Measurements from ENCODE around the gene TBC1D25.

TBC1D25 gene

GRCh38 chrX:48492293-48492910, 47.1 kb upstream of the TBC1D25 start:
- CTCF ChIA-PET, result no interaction called here
- POLR2A ChIA-PET, result interaction anchor here (1.3 kb wide), 1 partner anchor 16 kb away, joined by 4 read pairs; no protein-coding TSS in a partner anchor
- DNase-seq (ENCODE audit: extremely low spot score), result no peak
- no peak for TF ChIP-seq ZNF384 (IDR thresholded peaks at IDR 0.05)
- TF ChIP-seq BHLHE40 (IDR thresholded peaks at IDR 0.05; ENCODE audit: borderline replicate concordance), result no peak
- TF ChIP-seq FOXM1 (IDR thresholded peaks at IDR 0.05; ENCODE audit: borderline replicate concordance), result no peak
- no peak for TF ChIP-seq CTBP1 (IDR thresholded peaks at IDR 0.05; ENCODE audit: borderline replicate concordance)
- no peak for TF ChIP-seq TARDBP (IDR thresholded peaks at IDR 0.05)
- TF ChIP-seq ELF4 (IDR thresholded peaks at IDR 0.05), result no peak
- TF ChIP-seq L3MBTL2 (conservative IDR thresholded peaks at IDR 0.05), result no peak
- TF ChIP-seq PKNOX1 (IDR thresholded peaks at IDR 0.05), result no peak

- peak; percentile 46 for DNase-seq (ENCODE audit: extremely low spot score)
- CTCF ChIA-PET, result interaction anchor here (0.7 to 2.3 kb wide), 6 partner anchors 10 to 742 kb away, joined by 3 to 13 read pairs (median 4); no protein-coding TSS in a partner anchor
- TF ChIP-seq PKNOX1 (IDR thresholded peaks at IDR 0.05) (no peak), HDGF (IDR thresholded peaks at IDR 0.05; ENCODE audit: borderline replicate concordance) (no peak), CTBP1 (IDR thresholded peaks at IDR 0.05; ENCODE audit: borderline replicate concordance) (no peak), BHLHE40 (IDR thresholded peaks at IDR 0.05; ENCODE audit: borderline replicate concordance) (no peak), LEF1 (IDR thresholded peaks at IDR 0.05; ENCODE audit: borderline replicate concordance) (no peak), FOXA1 (IDR thresholded peaks at IDR 0.05) (no peak), FOXM1 (IDR thresholded peaks at IDR 0.05; ENCODE audit: borderline replicate concordance) (no peak), ELF4 (IDR thresholded peaks at IDR 0.05) (no peak), TARDBP (IDR thresholded peaks at IDR 0.05) (no peak), FOXK2 (IDR thresholded peaks at IDR 0.05) (no peak), ZNF384 (IDR thresholded peaks at IDR 0.05) (no peak), NFRKB (IDR thresholded peaks at IDR 0.05) (no peak), L3MBTL2 (conservative IDR thresholded peaks at IDR 0.05) (no peak)
Observed at GRCh38 chrX:48493890-48494364, 45.6 kb upstream of the TBC1D25 start.

GRCh38 chrX:48496660-48497059, 42.9 kb upstream of the TBC1D25 start:
- TF ChIP-seq HDGF (IDR thresholded peaks at IDR 0.05; ENCODE audit: borderline replicate concordance), result no peak
- no peak for TF ChIP-seq ELF4 (IDR thresholded peaks at IDR 0.05)
- no peak for TF ChIP-seq SUZ12 (IDR thresholded peaks at IDR 0.05)
- TF ChIP-seq FOXM1 (IDR thresholded peaks at IDR 0.05; ENCODE audit: borderline replicate concordance), result no peak
- TF ChIP-seq TARDBP (IDR thresholded peaks at IDR 0.05), result no peak
- no peak for TF ChIP-seq PKNOX1 (IDR thresholded peaks at IDR 0.05)
- no peak for TF ChIP-seq FOXA1 (IDR thresholded peaks at IDR 0.05)
- TF ChIP-seq LEF1 (IDR thresholded peaks at IDR 0.05; ENCODE audit: borderline replicate concordance), result no peak
- TF ChIP-seq BHLHE40 (IDR thresholded peaks at IDR 0.05; ENCODE audit: borderline replicate concordance), result no peak
- TF ChIP-seq CTBP1 (IDR thresholded peaks at IDR 0.05; ENCODE audit: borderline replicate concordance), result no peak
- no peak for TF ChIP-seq ARNT (IDR thresholded peaks at IDR 0.05)
- no peak for TF ChIP-seq ZNF384 (IDR thresholded peaks at IDR 0.05)
- ChIA-PET POLR2A (no interaction called here), CTCF (no interaction called here)
- DNase-seq (ENCODE audit: extremely low spot score), result no peak

More at GRCh38 chrX:48493890-48494364, 45.6 kb upstream of the TBC1D25 start:
- POLR2A ChIA-PET, result no interaction called here

GRCh38 chrX:48497871-48498270, 41.6 kb upstream of the TBC1D25 start:
- ChIA-PET POLR2A (no interaction called here), CTCF (no interaction called here)
- no peak for TF ChIP-seq LEF1 (IDR thresholded peaks at IDR 0.05; ENCODE audit: borderline replicate concordance)
- TF ChIP-seq ZNF384 (IDR thresholded peaks at IDR 0.05), result no peak
- no peak for TF ChIP-seq BHLHE40 (IDR thresholded peaks at IDR 0.05; ENCODE audit: borderline replicate concordance)
- TF ChIP-seq PKNOX1 (IDR thresholded peaks at IDR 0.05), result no peak
- TF ChIP-seq HDGF (IDR thresholded peaks at IDR 0.05; ENCODE audit: borderline replicate concordance), result no peak
- TF ChIP-seq SUZ12 (IDR thresholded peaks at IDR 0.05), result no peak
- no peak for TF ChIP-seq CTBP1 (IDR thresholded peaks at IDR 0.05; ENCODE audit: borderline replicate concordance)
- TF ChIP-seq NFRKB (IDR thresholded peaks at IDR 0.05), result no peak
- TF ChIP-seq FOXA1 (IDR thresholded peaks at IDR 0.05), result no peak
- TF ChIP-seq TARDBP (IDR thresholded peaks at IDR 0.05), result no peak
- no peak for DNase-seq (ENCODE audit: extremely low spot score)

- CTCF ChIA-PET, result no interaction called here
- DNase-seq (ENCODE audit: extremely low spot score), result no peak
- POLR2A ChIA-PET, result no interaction called here
- no peak for TF ChIP-seq PKNOX1 (IDR thresholded peaks at IDR 0.05)
Observed at GRCh38 chrX:48498374-48498809, 41.1 kb upstream of the TBC1D25 start.
